Lower leg skin (tissue), 3 donors: ENCODE results near the gene CDCA4.

Experiments
- CTCF ChIP-seq, 3 donors: fragments of 450-650 bp; IDR thresholded peaks; one replicate each; pipeline ENCODE4 v1.5.1; 2016; ENCODE audit warnings: antibody characterized with exemption in 3 of 3, mild to moderate bottlenecking in 3 of 3, moderate library complexity in 2 of 3
- POLR2A ChIP-seq, 2 donors: fragments of 450-650 bp; IDR thresholded peaks; one replicate each; pipeline ENCODE4 v1.6.1; 2016 to 2017; ENCODE audit warnings: antibody characterized with exemption in 2 of 2, mild to moderate bottlenecking in 1 of 2, moderate library complexity in 1 of 2

GRCh38 chr14:105060751-105061427, 40.0 kb upstream of the CDCA4 start:
- TF ChIP-seq CTCF (IDR thresholded peaks at IDR 0.05) (no peak), POLR2A (IDR thresholded peaks at IDR 0.05) (no peak)
